ENCODE measurements around the gene POLR3H. TPM values are rescaled to one million over a fixed set of nuclear protein-coding genes. Genes with fewer than 3 reads are reported as not detected.
A peak's percentile ranks its signal among the peaks of the same experiment; 100 is the strongest.

Gene POLR3H
- total RNA-seq, 2 donors from 2014 or later: 27.8 to 29.1 TPM

DNA sequence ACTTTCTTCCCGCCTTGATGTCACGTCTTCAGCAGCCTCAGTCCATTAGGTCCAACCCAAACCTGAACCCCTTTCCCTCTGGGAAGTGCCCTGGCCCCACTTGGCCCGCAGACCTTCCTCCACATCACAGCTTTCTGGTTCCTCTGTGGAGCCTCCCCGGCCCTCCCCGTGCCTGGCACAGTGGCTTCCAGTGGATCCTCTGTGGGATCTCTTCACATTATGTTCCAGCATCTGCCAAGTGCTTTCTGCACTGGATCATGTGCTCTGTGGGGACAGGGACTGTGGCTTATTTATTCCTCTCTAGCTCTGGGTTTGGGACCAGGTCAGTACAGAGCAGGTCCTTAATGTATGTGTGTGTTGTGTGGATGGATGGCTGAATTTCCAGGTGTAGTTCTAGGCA, 30.9 kb downstream of the POLR3H start:
- WGBS: 56% methylated on average over 5 of the region's 5 CpGs
- Histone ChIP-seq H3K9me3 (no peaks in the 10 kb centered on the region), H3K4me1 (replicated peaks) (peaks cover 4% of the 10 kb centered on the region), H3K27me3 (replicated peaks; ENCODE audit: insufficient read depth) (no peaks in the 10 kb centered on the region), H3K27ac (peak overlapping the region in 1 of 2 donors; percentile 50), H3K36me3 (peaks cover 0 to 5% of the 10 kb centered on the region in 2 donors), H3K4me3 (no peak overlapping the region)
- DNase-seq (ENCODE audit: low spot score): no peak
- TF ChIP-seq, protein P1, sequence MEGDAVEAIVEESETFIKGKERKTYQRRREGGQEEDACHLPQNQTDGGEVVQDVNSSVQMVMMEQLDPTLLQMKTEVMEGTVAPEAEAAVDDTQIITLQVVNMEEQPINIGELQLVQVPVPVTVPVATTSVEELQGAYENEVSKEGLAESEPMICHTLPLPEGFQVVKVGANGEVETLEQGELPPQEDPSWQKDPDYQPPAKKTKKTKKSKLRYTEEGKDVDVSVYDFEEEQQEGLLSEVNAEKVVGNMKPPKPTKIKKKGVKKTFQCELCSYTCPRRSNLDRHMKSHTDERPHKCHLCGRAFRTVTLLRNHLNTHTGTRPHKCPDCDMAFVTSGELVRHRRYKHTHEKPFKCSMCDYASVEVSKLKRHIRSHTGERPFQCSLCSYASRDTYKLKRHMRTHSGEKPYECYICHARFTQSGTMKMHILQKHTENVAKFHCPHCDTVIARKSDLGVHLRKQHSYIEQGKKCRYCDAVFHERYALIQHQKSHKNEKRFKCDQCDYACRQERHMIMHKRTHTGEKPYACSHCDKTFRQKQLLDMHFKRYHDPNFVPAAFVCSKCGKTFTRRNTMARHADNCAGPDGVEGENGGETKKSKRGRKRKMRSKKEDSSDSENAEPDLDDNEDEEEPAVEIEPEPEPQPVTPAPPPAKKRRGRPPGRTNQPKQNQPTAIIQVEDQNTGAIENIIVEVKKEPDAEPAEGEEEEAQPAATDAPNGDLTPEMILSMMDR (IDR thresholded peaks at IDR 0.05): no peak
- no peak for TF ChIP-seq POLR2A (IDR thresholded peaks at IDR 0.05)
- intact Hi-C loops (cut with DNase I): no loop called here

DNA sequence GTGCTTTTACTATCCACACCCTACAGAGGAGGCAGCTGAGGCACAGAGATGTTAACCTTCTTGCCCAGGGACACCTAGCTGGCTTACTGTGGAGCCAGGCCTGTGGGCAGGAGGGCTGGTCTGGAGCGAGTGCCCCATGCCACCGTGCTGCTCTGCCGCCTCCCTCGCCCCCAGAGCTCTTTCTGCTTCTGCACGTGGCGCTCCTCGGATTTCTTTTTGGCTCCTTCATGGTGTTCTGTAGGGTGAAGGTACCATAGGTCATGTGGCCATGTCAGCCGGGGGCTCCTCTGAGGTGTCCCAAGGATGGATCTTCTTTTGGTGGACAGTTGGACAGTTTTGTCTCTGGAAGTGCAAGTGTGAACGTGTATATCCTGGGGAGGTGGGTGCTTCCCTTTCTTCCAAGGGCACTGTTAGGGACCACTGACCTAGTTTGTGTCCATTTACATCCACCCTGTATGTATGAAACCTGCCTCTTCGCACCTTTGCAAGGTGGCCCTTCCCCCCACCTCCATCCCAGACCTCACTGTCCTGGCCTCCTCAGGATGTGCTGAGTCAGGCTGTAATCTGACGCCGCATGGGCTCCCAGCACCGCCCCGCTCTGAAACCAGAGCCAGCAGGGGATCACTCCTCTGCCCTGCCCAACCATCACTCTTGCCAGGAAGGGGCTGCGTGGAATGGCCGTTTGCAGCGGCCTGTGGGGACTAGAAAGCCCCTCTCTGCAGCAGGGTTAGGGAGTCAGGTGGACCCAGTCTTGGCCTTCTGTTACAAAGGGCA, 31.7 kb downstream of the POLR3H start:
- Histone ChIP-seq H3K27me3 (replicated peaks; ENCODE audit: insufficient read depth) (no peaks in the 10 kb centered on the region), H3K9me3 (no peaks in the 10 kb centered on the region), H3K4me1 (replicated peaks) (peaks cover 4% of the 10 kb centered on the region), H3K36me3 (peaks cover 0 to 5% of the 10 kb centered on the region in 2 donors), H3K4me3 (no peak overlapping the region), H3K27ac (peak overlapping the region; percentile 14 to 50)
- intact Hi-C loops (cut with DNase I): no loop called here
- peak; percentile 52 for DNase-seq (ENCODE audit: low spot score)
- TF ChIP-seq POLR2AphosphoS5 (IDR thresholded peaks at IDR 0.05): peak; percentile 58
- no peak for TF ChIP-seq POLR2A (IDR thresholded peaks at IDR 0.05)
- WGBS: 58% methylated on average over 17 of the region's 17 CpGs

DNA sequence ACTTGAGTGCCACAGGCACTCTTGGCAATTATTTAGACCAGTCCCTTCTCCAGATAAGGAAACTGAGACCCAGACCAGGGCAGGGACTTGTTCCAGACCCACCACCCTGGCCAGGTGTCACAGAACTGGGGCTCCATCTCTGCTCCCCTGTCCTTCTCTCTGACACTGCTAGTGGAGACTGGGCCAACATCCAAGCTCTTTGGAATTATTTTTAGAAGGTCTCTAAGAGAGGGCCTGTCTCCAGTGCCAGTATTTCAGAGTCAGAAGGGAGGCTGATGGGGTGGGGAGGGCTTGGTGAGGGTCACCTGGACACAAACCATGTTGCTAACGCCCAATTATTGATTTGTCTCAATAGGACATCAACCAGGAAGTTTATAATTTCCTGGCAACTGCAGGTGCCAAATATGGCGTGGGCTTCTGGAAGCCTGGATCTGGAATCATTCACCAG, 32.7 kb downstream of the POLR3H start:
- TF ChIP-seq POLR2AphosphoS5 (IDR thresholded peaks at IDR 0.05) (no peak), POLR2A (IDR thresholded peaks at IDR 0.05) (no peak)
- TF ChIP-seq, protein P1 (IDR thresholded peaks at IDR 0.05): no peak
- Histone ChIP-seq H3K4me1 (replicated peaks) (peaks cover 4% of the 10 kb centered on the region), H3K27me3 (replicated peaks; ENCODE audit: insufficient read depth) (no peaks in the 10 kb centered on the region), H3K27ac (peak overlapping the region in 1 of 2 donors; percentile 3), H3K4me3 (no peak overlapping the region), H3K9me3 (no peaks in the 10 kb centered on the region), H3K36me3 (peaks cover 0 to 5% of the 10 kb centered on the region in 2 donors)
- 68% methylated on average over 1 of the region's 2 CpGs for WGBS
- no peak for DNase-seq (ENCODE audit: low spot score)
- intact Hi-C loops (cut with DNase I): no loop called here

DNA sequence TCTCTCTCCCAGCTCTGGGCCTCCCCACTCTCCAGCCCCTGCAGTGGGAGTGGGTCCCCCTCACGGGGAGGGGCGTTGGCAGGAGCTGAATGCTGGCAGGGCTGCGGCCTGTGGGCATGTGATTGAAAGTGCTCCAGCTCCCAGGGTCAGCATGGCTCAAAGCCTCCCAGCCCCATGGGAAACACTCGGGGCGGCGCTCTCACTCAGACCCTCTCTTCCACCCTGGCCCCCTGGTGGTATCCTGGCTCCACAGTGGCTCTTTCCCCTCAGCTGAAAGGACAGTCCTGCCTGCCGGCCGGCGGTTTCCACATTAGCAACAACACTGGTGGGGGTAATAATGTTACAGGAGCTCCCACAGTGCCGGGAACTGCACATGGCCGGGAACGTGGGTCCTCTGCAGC, 35.5 kb downstream of the POLR3H start:
- Histone ChIP-seq H3K9me3 (no peaks in the 10 kb centered on the region), H3K4me3 (no peak overlapping the region), H3K36me3 (no peaks in the 10 kb centered on the region), H3K4me1 (replicated peaks) (peaks cover 4% of the 10 kb centered on the region), H3K27ac (no peak overlapping the region), H3K27me3 (replicated peaks; ENCODE audit: insufficient read depth) (no peaks in the 10 kb centered on the region)
- TF ChIP-seq POLR2A (IDR thresholded peaks at IDR 0.05) (no peak), POLR2AphosphoS5 (IDR thresholded peaks at IDR 0.05) (no peak)
- TF ChIP-seq, protein P1 (IDR thresholded peaks at IDR 0.05): no peak
- intact Hi-C loops (cut with DNase I): no loop called here
- no peak for DNase-seq (ENCODE audit: low spot score)
- 80% methylated on average over 6 of the region's 12 CpGs for WGBS

DNA sequence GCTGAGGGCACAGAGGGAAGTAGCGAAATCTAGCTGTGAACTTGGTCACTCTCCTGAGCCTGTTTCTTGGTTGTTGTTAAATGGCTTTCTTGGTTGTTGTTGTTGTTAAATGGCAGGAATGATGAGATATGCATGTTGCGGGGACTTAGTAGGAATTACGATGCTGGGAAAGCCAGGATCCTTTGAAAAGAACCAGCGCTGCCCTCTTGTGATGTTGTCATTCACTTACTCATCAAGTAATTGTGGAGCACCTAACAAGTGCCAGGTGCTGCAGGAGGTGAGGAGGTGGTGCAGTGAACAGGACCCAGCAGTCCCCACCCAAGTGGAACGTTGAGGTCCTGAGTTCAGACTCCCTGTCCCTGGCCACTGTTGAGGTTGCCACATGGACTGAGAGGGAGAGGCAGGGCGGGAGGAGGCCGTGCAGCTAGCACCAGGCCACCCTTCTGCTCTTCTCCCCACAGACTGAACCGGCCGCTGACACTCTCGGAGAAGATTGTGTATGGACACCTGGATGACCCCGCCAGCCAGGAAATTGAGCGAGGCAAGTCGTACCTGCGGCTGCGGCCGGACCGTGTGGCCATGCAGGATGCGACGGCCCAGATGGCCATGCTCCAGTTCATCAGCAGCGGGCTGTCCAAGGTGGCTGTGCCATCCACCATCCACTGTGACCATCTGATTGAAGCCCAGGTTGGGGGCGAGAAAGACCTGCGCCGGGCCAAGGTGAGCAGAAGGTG, 36.8 kb downstream of the POLR3H start:
- no peaks in the 10 kb centered on the region for H3K27me3 ChIP-seq (replicated peaks; ENCODE audit: insufficient read depth)
- no peak for DNase-seq (ENCODE audit: low spot score)
- H3K27ac ChIP-seq: no peak overlapping the region
- no peaks in the 10 kb centered on the region for H3K36me3 ChIP-seq
- intact Hi-C loops (cut with DNase I): no loop called here
- 85% methylated on average over 23 of the region's 23 CpGs for WGBS
- H3K9me3 ChIP-seq: no peaks in the 10 kb centered on the region
- H3K4me1 ChIP-seq (replicated peaks): no peaks in the 10 kb centered on the region
- TF ChIP-seq POLR2A (IDR thresholded peaks at IDR 0.05): no peak
- TF ChIP-seq, protein P1 (IDR thresholded peaks at IDR 0.05): no peak
- no peak for TF ChIP-seq POLR2AphosphoS5 (IDR thresholded peaks at IDR 0.05)
- no peak overlapping the region for H3K4me3 ChIP-seq
